ENCODE measurements around the gene SLC30A10. TPM values are rescaled to one million over a fixed set of nuclear protein-coding genes. Genes with fewer than 3 reads are reported as not detected.

Gene SLC30A10
- total RNA-seq, 2 experiments from 2014 or later, result not detected

DNA sequence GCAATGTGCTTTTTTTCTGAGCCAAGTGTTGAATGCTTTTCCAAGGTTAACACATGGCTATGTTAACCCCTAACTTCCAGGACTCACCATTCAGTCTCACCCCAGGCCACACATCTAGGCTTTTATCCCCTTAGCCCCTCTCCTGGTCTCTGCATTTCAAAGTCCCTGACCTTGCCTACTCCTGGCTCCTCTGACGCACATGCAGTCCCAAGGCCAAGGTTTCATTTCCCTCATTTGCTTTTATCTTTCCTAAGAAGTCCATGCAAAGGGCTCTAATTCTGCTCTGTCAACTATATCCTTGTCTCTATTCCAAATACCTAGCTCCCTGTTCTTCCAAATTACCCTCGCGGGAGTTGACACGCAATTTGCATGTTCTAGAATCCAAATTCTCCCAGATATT is 25.4 kb downstream of the SLC30A10 start:
- Histone ChIP-seq H3K9me3 (ENCODE audit: control insufficient read depth in 1 of 2, insufficient read depth in 1 of 2, low read length in 2 of 2) (no peaks in the 10 kb centered on the region), H3K27ac (ENCODE audit: low read depth in 1 of 2, low read length in 2 of 2) (no peak overlapping the region), H3K36me3 (ENCODE audit: insufficient read depth, low read length) (no peaks in the 10 kb centered on the region), H3K27me3 (ENCODE audit: control insufficient read depth in 1 of 2, insufficient read depth in 2 of 2, low read length in 2 of 2) (no peaks in the 10 kb centered on the region), H3K4me3 (ENCODE audit: low read length) (no peak overlapping the region), H3K4me1 (ENCODE audit: insufficient read depth, low read length) (no peaks in the 10 kb centered on the region)
- ChIA-PET CTCF (no interaction called here), POLR2A (no interaction called here)
- DNase-seq (no peak), ATAC-seq (ENCODE audit: poor library complexity) (no peak)
- H3K4me1 Mint-ChIP-seq (ENCODE audit: low read depth), result no peaks in the 10 kb centered on the region
- no peak overlapping the region for H3K27ac Mint-ChIP-seq
- no peaks in the 10 kb centered on the region for H3K36me3 Mint-ChIP-seq (ENCODE audit: low read depth)
- intact Hi-C loops (cut with DNase I, micrococcal nuclease), result no loop called here
- peaks cover 9% of the 10 kb centered on the region for H3K27me3 Mint-ChIP-seq
- H3K9me3 Mint-ChIP-seq, result no peaks in the 10 kb centered on the region
- no peak overlapping the region for H3K4me3 Mint-ChIP-seq
- TF ChIP-seq CTCF (IDR thresholded peaks at IDR 0.05), result no peak

GRCh38 chr1:219900882-219901281 is 27.5 kb downstream of the SLC30A10 start:
- ATAC-seq (ENCODE audit: poor library complexity), result no peak
- H3K4me1 ChIP-seq (ENCODE audit: insufficient read depth, low read length), result no peaks in the 10 kb centered on the region
- no peak overlapping the region for H3K4me3 Mint-ChIP-seq
- no peak overlapping the region for H3K27ac ChIP-seq (ENCODE audit: low read depth in 1 of 2, low read length in 2 of 2)
- no peaks in the 10 kb centered on the region for H3K27me3 ChIP-seq (ENCODE audit: control insufficient read depth in 1 of 2, insufficient read depth in 2 of 2, low read length in 2 of 2)
- no peak overlapping the region for H3K27ac Mint-ChIP-seq
- no peaks in the 10 kb centered on the region for H3K9me3 ChIP-seq (ENCODE audit: control insufficient read depth in 1 of 2, insufficient read depth in 1 of 2, low read length in 2 of 2)
- no peaks in the 10 kb centered on the region for H3K36me3 Mint-ChIP-seq (ENCODE audit: low read depth)
- ChIA-PET POLR2A (no interaction called here), CTCF (no interaction called here)
- no peak for TF ChIP-seq CTCF (IDR thresholded peaks at IDR 0.05)
- no peaks in the 10 kb centered on the region for H3K9me3 Mint-ChIP-seq
- intact Hi-C loops (cut with DNase I, micrococcal nuclease), result no loop called here
- no peaks in the 10 kb centered on the region for H3K4me1 Mint-ChIP-seq (ENCODE audit: low read depth)
- no peak overlapping the region for H3K4me3 ChIP-seq (ENCODE audit: low read length)
- DNase-seq, result no peak
- H3K27me3 Mint-ChIP-seq, result peaks cover 3% of the 10 kb centered on the region
- no peaks in the 10 kb centered on the region for H3K36me3 ChIP-seq (ENCODE audit: insufficient read depth, low read length)

- no peak for DNase-seq
- Histone ChIP-seq H3K9me3 (ENCODE audit: control insufficient read depth in 1 of 2, insufficient read depth in 1 of 2, low read length in 2 of 2) (no peaks in the 10 kb centered on the region), H3K4me1 (ENCODE audit: insufficient read depth, low read length) (no peaks in the 10 kb centered on the region), H3K4me3 (ENCODE audit: low read length) (no peak overlapping the region), H3K27me3 (ENCODE audit: control insufficient read depth in 1 of 2, insufficient read depth in 2 of 2, low read length in 2 of 2) (no peaks in the 10 kb centered on the region), H3K36me3 (ENCODE audit: insufficient read depth, low read length) (no peaks in the 10 kb centered on the region), H3K27ac (ENCODE audit: low read depth in 1 of 2, low read length in 2 of 2) (no peak overlapping the region)
- Mint-ChIP-seq H3K27ac (no peak overlapping the region), H3K27me3 (no peaks in the 10 kb centered on the region), H3K4me3 (no peak overlapping the region), H3K4me1 (ENCODE audit: low read depth) (no peaks in the 10 kb centered on the region), H3K36me3 (ENCODE audit: low read depth) (no peaks in the 10 kb centered on the region), H3K9me3 (peaks cover 2% of the 10 kb centered on the region)
- no peak for ATAC-seq (ENCODE audit: poor library complexity)
- no peak for TF ChIP-seq CTCF (IDR thresholded peaks at IDR 0.05)
- POLR2A ChIA-PET, result no interaction called here
- CTCF ChIA-PET, result no interaction called here
- intact Hi-C loops (cut with DNase I, micrococcal nuclease), result no loop called here
Observed at GRCh38 chr1:219900201-219900600, 28.2 kb downstream of the SLC30A10 start.

Measured in CD4-positive, alpha-beta T cell (primary cell).